Medulla oblongata (tissue), 1 donor: ENCODE measurements around the gene SLC22A17.

Source experiments
- DNase-seq: peaks from one replicate; pipeline ENCODE4 v3.0.0-alpha.2; 2015; ENCODE audit errors: extremely low spot score

Gene SLC22A17

GRCh38 chr14:23362200-23362599, 9.5 kb upstream of the SLC22A17 start:
- DNase-seq, result peak; percentile 50

GRCh38 chr14:23361763-23362162, 9.1 kb upstream of the SLC22A17 start:
- no peak for DNase-seq

DNA sequence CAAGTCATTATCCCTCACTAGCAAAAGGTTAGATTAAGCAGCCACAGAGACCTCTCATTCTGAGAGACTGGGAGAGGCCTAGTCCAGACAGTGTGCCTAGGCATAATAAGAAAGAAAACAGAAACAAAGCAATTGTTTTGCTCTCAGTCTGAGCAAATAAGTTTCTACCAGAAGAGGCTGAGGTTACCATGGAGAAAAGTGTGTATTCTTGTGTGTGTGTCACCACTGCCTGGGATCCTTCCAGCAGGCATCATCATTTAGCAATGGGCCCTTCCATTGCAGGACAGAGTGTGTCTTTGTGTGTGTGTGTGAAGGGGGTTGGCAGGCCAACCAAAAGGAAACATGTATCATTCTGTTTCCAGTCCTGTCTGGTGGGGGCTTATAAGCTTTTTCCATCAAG, 8.6 kb upstream of the SLC22A17 start:
- peak; percentile 78 for DNase-seq

- DNase-seq, result peak; percentile 91
These were observed 7.8 kb upstream of the SLC22A17 start for GRCh38 chr14:23360496-23360895.

GRCh38 chr14:23359722-23360447, 7.2 kb upstream of the SLC22A17 start:
- DNase-seq, result no peak

GRCh38 chr14:23359167-23359626, 6.5 kb upstream of the SLC22A17 start:
- DNase-seq, result no peak

DNA sequence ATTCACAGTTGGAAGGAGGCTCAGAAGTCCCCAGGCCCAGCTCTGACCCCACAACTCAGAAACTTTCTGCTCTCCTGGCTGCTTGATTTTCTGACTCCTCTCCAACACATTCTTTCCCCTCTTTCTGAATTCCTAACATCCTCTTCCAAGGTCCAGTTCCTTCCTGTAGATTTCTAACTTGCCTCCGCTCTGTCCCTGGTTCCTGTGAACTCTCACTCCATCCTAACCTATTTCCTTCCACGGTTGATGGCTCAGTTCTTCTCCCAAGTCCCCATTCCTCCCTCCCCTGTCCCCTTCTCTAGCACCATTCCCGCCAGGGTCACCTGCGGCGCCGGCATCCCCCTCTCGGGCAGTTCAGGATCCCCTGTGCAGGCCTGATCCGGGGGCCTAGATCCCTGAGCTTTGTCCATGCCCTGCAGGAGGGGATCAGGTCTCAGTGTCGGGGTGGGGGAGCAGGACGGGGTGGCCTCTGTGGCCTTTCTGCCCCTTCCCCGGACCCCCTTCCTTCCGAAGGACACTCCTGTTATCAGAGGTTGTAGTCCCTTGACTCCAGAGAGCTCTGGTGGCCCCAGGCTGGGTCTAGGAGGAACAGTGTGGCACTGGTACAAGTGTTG, 6.0 kb upstream of the SLC22A17 start:
- DNase-seq, result no peak

- DNase-seq, result no peak
These were observed 5.4 kb upstream of the SLC22A17 start for GRCh38 chr14:23358042-23358441.

DNA sequence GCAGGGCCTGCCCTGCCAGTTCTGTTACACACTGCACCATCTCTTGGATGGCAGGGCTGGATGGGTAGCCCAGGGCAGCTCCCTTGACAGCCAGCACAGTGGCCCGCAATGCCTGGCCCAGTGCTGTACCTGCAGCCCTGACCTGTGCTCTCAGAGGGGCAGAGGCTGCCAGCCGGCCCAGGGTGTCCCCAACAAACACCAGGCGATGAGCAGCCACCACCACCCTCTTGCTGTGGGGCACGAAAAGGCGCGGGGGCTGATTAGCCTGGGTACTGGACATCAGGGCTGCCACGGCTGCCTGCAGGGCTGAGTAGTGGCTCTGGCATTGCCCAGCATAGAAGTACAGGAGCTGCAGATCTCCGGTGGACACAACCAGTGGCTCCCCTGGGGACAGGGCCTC, 4.6 kb upstream of the SLC22A17 start:
- DNase-seq, result no peak

GRCh38 chr14:23356662-23357061, 4.0 kb upstream of the SLC22A17 start:
- DNase-seq, result no peak

DNA sequence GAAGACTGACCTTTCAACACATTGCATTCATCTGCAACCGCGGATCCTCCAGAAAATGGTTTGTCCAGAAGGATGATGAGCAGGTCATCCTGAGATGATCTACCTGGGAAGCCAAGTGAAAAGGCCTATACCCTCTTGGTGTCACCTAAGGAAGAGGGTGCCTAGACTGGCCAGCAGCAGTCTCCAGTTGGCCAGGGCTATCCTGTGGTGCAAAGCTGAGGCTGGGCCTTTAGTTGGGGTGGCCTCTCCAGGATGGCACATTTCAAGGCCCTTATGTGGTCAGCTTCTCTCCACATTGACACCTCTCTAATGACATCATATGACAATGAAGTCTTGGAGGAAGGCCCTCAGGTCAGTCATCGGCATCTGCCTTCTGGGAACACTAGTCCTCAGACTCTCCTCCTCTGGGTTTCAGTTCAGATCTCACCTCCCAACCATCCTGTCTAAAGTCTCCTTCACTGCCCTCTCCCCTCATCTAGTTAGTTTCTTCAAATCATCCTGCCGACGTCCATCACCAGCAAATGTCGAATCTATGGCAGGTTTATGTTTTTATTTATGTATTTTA, 3.3 kb upstream of the SLC22A17 start:
- no peak for DNase-seq

GRCh38 chr14:23354990-23355389, 2.3 kb upstream of the SLC22A17 start:
- no peak for DNase-seq

- DNase-seq, result no peak
These were observed 720 bp upstream of the SLC22A17 start for GRCh38 chr14:23353433-23353780.

GRCh38 chr14:23351681-23352505, 794 bp downstream of the SLC22A17 start:
- DNase-seq, result no peak

DNA sequence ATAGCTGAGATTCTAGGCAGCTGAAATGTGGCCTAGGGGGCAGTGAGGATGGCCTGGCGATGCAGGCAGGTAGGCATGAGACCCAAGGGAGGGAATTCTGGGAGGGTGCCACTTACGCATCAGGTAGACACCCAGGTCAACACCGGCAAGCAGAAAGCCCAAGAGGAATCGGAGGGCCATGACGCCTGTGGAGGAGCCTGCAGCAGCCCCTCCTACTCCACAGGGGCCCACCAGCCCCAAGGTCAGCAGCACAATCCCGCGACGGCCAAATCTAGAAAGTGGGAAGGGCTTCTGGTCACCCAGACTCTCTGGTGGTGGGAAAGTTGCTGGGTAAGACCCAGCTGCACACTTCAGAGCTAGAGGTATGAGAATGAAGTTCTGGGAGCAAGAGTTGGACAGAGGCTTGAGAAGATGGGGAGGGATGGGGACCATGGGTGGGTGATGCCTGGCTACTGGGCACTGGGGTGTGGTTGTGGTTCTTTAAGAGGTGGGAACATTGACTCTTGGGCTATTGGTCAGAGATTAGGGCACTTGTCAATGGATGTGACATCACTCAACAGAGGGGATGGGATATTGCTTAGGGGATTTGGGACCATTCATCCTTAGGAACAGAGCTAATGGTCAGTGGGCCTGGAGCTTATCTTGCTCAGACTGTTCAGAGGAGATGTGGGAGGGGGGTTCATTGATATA, 3.4 kb downstream of the SLC22A17 start:
- no peak for DNase-seq

GRCh38 chr14:23348297-23348655, 4.4 kb downstream of the SLC22A17 start:
- no peak for DNase-seq

- DNase-seq, result no peak
These were observed 5.0 kb downstream of the SLC22A17 start for GRCh38 chr14:23347406-23348296.

DNA sequence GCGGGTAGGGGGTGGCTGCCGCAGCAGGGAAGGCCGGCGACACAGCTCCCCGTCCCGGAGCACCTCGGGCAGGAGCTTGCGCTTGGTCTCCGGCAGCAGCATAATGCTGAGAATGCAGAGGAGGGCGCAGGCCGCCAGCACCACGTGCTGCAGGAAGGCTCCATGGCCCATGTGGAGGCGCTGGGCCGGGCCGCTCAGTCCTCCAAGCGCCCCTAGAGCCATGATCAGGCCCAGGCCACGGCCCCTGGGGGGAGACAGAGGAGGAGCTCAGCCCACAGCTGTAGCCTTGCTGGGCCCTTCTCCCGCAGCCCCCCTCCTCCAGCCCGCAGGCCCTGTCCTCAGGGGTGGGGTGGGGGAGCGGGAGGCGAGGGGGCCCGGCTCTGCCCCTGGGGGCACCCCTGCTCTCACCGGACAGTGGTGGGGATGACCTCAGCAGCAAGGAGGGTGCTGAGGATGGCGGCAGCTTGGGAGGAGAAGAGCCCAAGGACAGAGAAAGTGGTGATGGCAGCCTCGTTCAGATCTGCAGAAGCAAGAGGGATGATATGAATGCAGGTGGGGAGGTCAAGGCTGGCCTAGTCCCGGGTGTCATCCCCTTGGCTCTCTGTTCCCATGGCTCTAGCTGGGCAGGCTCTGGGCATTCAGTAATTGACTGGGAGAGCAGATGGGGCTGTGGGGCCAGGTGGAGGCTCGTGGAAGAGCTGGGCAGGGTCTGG, 5.8 kb downstream of the SLC22A17 start:
- no peak for DNase-seq

- DNase-seq, result no peak
These were observed 6.5 kb downstream of the SLC22A17 start for GRCh38 chr14:23345987-23346692.

DNA sequence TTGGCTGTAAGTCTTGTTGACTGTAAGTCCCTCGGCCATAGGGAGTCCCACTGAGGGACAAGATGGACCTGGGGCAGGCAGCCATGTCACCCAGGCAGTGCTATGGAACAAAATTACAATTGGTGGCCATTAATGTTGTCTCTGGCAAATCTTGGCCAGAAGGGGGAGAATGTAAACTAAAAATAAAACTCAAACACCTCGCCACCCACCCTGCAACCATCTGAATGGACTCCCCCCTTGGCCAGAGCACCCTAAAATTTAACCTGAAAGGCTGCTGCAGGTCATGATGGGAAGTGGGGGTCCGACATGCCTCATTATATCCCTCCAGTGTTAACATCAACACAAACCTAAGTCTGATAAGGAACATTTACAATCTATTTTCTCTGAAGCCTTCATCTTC, 8.2 kb downstream of the SLC22A17 start:
- no peak for DNase-seq
